ENCODE data around the gene HS6ST2.

Gene HS6ST2

GRCh38 chrX:132676102-132676501, 282.3 kb downstream of the HS6ST2 start:
- Histone ChIP-seq H3K36me3 (ENCODE audit: control insufficient read depth, insufficient read depth, low read length) (no peaks in the 10 kb centered on the region), H3K9me3 (ENCODE audit: control insufficient read depth, low read length) (no peaks in the 10 kb centered on the region), H3K4me3 (ENCODE audit: insufficient read depth, low read depth, low read length, poor library complexity, severe bottlenecking) (no peak overlapping the region), H3K4me1 (ENCODE audit: control insufficient read depth, insufficient read depth, low read length, poor library complexity, severe bottlenecking) (no peaks in the 10 kb centered on the region), H3K27me3 (replicated peaks; ENCODE audit: control insufficient read depth, insufficient read depth, low read length, poor library complexity, severe bottlenecking) (no peaks in the 10 kb centered on the region), H3K27ac (ENCODE audit: insufficient read depth, low read length, poor library complexity, severe bottlenecking) (no peak overlapping the region)
- no peak for DNase-seq

GRCh38 chrX:132673331-132673730, 285.1 kb downstream of the HS6ST2 start:
- no peaks in the 10 kb centered on the region for H3K36me3 ChIP-seq (ENCODE audit: control insufficient read depth, insufficient read depth, low read length)
- no peak overlapping the region for H3K4me3 ChIP-seq (ENCODE audit: insufficient read depth, low read depth, low read length, poor library complexity, severe bottlenecking)
- H3K27ac ChIP-seq (ENCODE audit: insufficient read depth, low read length, poor library complexity, severe bottlenecking): no peak overlapping the region
- no peaks in the 10 kb centered on the region for H3K9me3 ChIP-seq (ENCODE audit: control insufficient read depth, low read length)
- no peaks in the 10 kb centered on the region for H3K4me1 ChIP-seq (ENCODE audit: control insufficient read depth, insufficient read depth, low read length, poor library complexity, severe bottlenecking)
- no peak for DNase-seq
- no peaks in the 10 kb centered on the region for H3K27me3 ChIP-seq (replicated peaks; ENCODE audit: control insufficient read depth, insufficient read depth, low read length, poor library complexity, severe bottlenecking)

- Histone ChIP-seq H3K27ac (ENCODE audit: insufficient read depth, low read length, poor library complexity, severe bottlenecking) (no peak overlapping the region), H3K4me3 (ENCODE audit: insufficient read depth, low read depth, low read length, poor library complexity, severe bottlenecking) (no peak overlapping the region), H3K27me3 (replicated peaks; ENCODE audit: control insufficient read depth, insufficient read depth, low read length, poor library complexity, severe bottlenecking) (no peaks in the 10 kb centered on the region), H3K9me3 (ENCODE audit: control insufficient read depth, low read length) (no peaks in the 10 kb centered on the region), H3K4me1 (ENCODE audit: control insufficient read depth, insufficient read depth, low read length, poor library complexity, severe bottlenecking) (no peaks in the 10 kb centered on the region), H3K36me3 (ENCODE audit: control insufficient read depth, insufficient read depth, low read length) (no peaks in the 10 kb centered on the region)
- DNase-seq: no peak
Measured at GRCh38 chrX:132671229-132671641, 287.2 kb downstream of the HS6ST2 start.

GRCh38 chrX:132669142-132669541, 289.3 kb downstream of the HS6ST2 start:
- no peak overlapping the region for H3K4me3 ChIP-seq (ENCODE audit: insufficient read depth, low read depth, low read length, poor library complexity, severe bottlenecking)
- H3K4me1 ChIP-seq (ENCODE audit: control insufficient read depth, insufficient read depth, low read length, poor library complexity, severe bottlenecking): no peaks in the 10 kb centered on the region
- H3K36me3 ChIP-seq (ENCODE audit: control insufficient read depth, insufficient read depth, low read length): no peaks in the 10 kb centered on the region

GRCh38 chrX:132668178-132668577, 290.3 kb downstream of the HS6ST2 start:
- no peak for DNase-seq
- Histone ChIP-seq H3K27ac (ENCODE audit: insufficient read depth, low read length, poor library complexity, severe bottlenecking) (no peak overlapping the region), H3K27me3 (replicated peaks; ENCODE audit: control insufficient read depth, insufficient read depth, low read length, poor library complexity, severe bottlenecking) (no peaks in the 10 kb centered on the region), H3K4me3 (ENCODE audit: insufficient read depth, low read depth, low read length, poor library complexity, severe bottlenecking) (no peak overlapping the region), H3K4me1 (ENCODE audit: control insufficient read depth, insufficient read depth, low read length, poor library complexity, severe bottlenecking) (no peaks in the 10 kb centered on the region), H3K9me3 (ENCODE audit: control insufficient read depth, low read length) (no peaks in the 10 kb centered on the region), H3K36me3 (ENCODE audit: control insufficient read depth, insufficient read depth, low read length) (no peaks in the 10 kb centered on the region)

More at GRCh38 chrX:132669142-132669541, 289.3 kb downstream of the HS6ST2 start:
- no peaks in the 10 kb centered on the region for H3K9me3 ChIP-seq (ENCODE audit: control insufficient read depth, low read length)
- no peak for DNase-seq
- no peak overlapping the region for H3K27ac ChIP-seq (ENCODE audit: insufficient read depth, low read length, poor library complexity, severe bottlenecking)
- no peaks in the 10 kb centered on the region for H3K27me3 ChIP-seq (replicated peaks; ENCODE audit: control insufficient read depth, insufficient read depth, low read length, poor library complexity, severe bottlenecking)

- no peak overlapping the region for H3K4me3 ChIP-seq (ENCODE audit: insufficient read depth, low read depth, low read length, poor library complexity, severe bottlenecking)
- no peaks in the 10 kb centered on the region for H3K4me1 ChIP-seq (ENCODE audit: control insufficient read depth, insufficient read depth, low read length, poor library complexity, severe bottlenecking)
- DNase-seq: no peak
- no peaks in the 10 kb centered on the region for H3K9me3 ChIP-seq (ENCODE audit: control insufficient read depth, low read length)
- H3K36me3 ChIP-seq (ENCODE audit: control insufficient read depth, insufficient read depth, low read length): no peaks in the 10 kb centered on the region
- no peaks in the 10 kb centered on the region for H3K27me3 ChIP-seq (replicated peaks; ENCODE audit: control insufficient read depth, insufficient read depth, low read length, poor library complexity, severe bottlenecking)
- no peak overlapping the region for H3K27ac ChIP-seq (ENCODE audit: insufficient read depth, low read length, poor library complexity, severe bottlenecking)
Measured at GRCh38 chrX:132665676-132666075, 292.8 kb downstream of the HS6ST2 start.

- H3K27ac ChIP-seq (ENCODE audit: insufficient read depth, low read length, poor library complexity, severe bottlenecking): no peak overlapping the region
- no peak overlapping the region for H3K4me3 ChIP-seq (ENCODE audit: insufficient read depth, low read depth, low read length, poor library complexity, severe bottlenecking)
- no peaks in the 10 kb centered on the region for H3K27me3 ChIP-seq (replicated peaks; ENCODE audit: control insufficient read depth, insufficient read depth, low read length, poor library complexity, severe bottlenecking)
- H3K4me1 ChIP-seq (ENCODE audit: control insufficient read depth, insufficient read depth, low read length, poor library complexity, severe bottlenecking): no peaks in the 10 kb centered on the region
- no peaks in the 10 kb centered on the region for H3K36me3 ChIP-seq (ENCODE audit: control insufficient read depth, insufficient read depth, low read length)
- H3K9me3 ChIP-seq (ENCODE audit: control insufficient read depth, low read length): no peaks in the 10 kb centered on the region
- DNase-seq: no peak
Measured at GRCh38 chrX:132664273-132664672, 294.2 kb downstream of the HS6ST2 start.

- H3K4me1 ChIP-seq (ENCODE audit: control insufficient read depth, insufficient read depth, low read length, poor library complexity, severe bottlenecking): no peaks in the 10 kb centered on the region
- no peaks in the 10 kb centered on the region for H3K36me3 ChIP-seq (ENCODE audit: control insufficient read depth, insufficient read depth, low read length)
- no peaks in the 10 kb centered on the region for H3K9me3 ChIP-seq (ENCODE audit: control insufficient read depth, low read length)
- no peaks in the 10 kb centered on the region for H3K27me3 ChIP-seq (replicated peaks; ENCODE audit: control insufficient read depth, insufficient read depth, low read length, poor library complexity, severe bottlenecking)
- no peak overlapping the region for H3K4me3 ChIP-seq (ENCODE audit: insufficient read depth, low read depth, low read length, poor library complexity, severe bottlenecking)
- DNase-seq: no peak
- no peak overlapping the region for H3K27ac ChIP-seq (ENCODE audit: insufficient read depth, low read length, poor library complexity, severe bottlenecking)
Measured at GRCh38 chrX:132662844-132663243, 295.6 kb downstream of the HS6ST2 start.

- Histone ChIP-seq H3K27me3 (replicated peaks; ENCODE audit: control insufficient read depth, insufficient read depth, low read length, poor library complexity, severe bottlenecking) (no peaks in the 10 kb centered on the region), H3K27ac (ENCODE audit: insufficient read depth, low read length, poor library complexity, severe bottlenecking) (no peak overlapping the region), H3K36me3 (ENCODE audit: control insufficient read depth, insufficient read depth, low read length) (no peaks in the 10 kb centered on the region), H3K9me3 (ENCODE audit: control insufficient read depth, low read length) (no peaks in the 10 kb centered on the region), H3K4me1 (ENCODE audit: control insufficient read depth, insufficient read depth, low read length, poor library complexity, severe bottlenecking) (no peaks in the 10 kb centered on the region), H3K4me3 (ENCODE audit: insufficient read depth, low read depth, low read length, poor library complexity, severe bottlenecking) (no peak overlapping the region)
- no peak for DNase-seq
Measured at GRCh38 chrX:132657876-132658275, 300.6 kb downstream of the HS6ST2 start.

- Histone ChIP-seq H3K36me3 (ENCODE audit: control insufficient read depth, insufficient read depth, low read length) (no peaks in the 10 kb centered on the region), H3K9me3 (ENCODE audit: control insufficient read depth, low read length) (no peaks in the 10 kb centered on the region), H3K4me1 (ENCODE audit: control insufficient read depth, insufficient read depth, low read length, poor library complexity, severe bottlenecking) (no peaks in the 10 kb centered on the region), H3K27ac (ENCODE audit: insufficient read depth, low read length, poor library complexity, severe bottlenecking) (no peak overlapping the region), H3K4me3 (ENCODE audit: insufficient read depth, low read depth, low read length, poor library complexity, severe bottlenecking) (no peak overlapping the region), H3K27me3 (replicated peaks; ENCODE audit: control insufficient read depth, insufficient read depth, low read length, poor library complexity, severe bottlenecking) (no peaks in the 10 kb centered on the region)
- no peak for DNase-seq
Measured at GRCh38 chrX:132652871-132653270, 305.6 kb downstream of the HS6ST2 start.

Data from effector memory CD4-positive, alpha-beta T cell (primary cell).